ENCODE data around the gene SMTN.

SMTN gene

GRCh38 chr22:31142285-31142684, 61.2 kb downstream of the SMTN start:
- DNase-seq (ENCODE audit: low read depth in 1 of 2, low spot score in 1 of 2): no peak
- Histone ChIP-seq H3K27ac (replicated peaks) (no peak overlapping the region), H3K4me3 (replicated peaks; ENCODE audit: insufficient read depth, low read length) (no peak overlapping the region), H3K27me3 (ENCODE audit: insufficient read depth, poor library complexity, severe bottlenecking) (no peaks in the 10 kb centered on the region)
- no peak for TF ChIP-seq GABPA (IDR thresholded peaks at IDR 0.05; ENCODE audit: low read depth)
- TF ChIP-seq SPI1 (IDR thresholded peaks at IDR 0.05; ENCODE audit: borderline replicate concordance, low read depth): no peak
- no peak for TF ChIP-seq CTCF (IDR thresholded peaks at IDR 0.05; ENCODE audit: insufficient read depth, low read length)
- no peak for TF ChIP-seq POLR2AphosphoS5 (IDR thresholded peaks at IDR 0.05; ENCODE audit: low read depth)
- TF ChIP-seq, protein P1, sequence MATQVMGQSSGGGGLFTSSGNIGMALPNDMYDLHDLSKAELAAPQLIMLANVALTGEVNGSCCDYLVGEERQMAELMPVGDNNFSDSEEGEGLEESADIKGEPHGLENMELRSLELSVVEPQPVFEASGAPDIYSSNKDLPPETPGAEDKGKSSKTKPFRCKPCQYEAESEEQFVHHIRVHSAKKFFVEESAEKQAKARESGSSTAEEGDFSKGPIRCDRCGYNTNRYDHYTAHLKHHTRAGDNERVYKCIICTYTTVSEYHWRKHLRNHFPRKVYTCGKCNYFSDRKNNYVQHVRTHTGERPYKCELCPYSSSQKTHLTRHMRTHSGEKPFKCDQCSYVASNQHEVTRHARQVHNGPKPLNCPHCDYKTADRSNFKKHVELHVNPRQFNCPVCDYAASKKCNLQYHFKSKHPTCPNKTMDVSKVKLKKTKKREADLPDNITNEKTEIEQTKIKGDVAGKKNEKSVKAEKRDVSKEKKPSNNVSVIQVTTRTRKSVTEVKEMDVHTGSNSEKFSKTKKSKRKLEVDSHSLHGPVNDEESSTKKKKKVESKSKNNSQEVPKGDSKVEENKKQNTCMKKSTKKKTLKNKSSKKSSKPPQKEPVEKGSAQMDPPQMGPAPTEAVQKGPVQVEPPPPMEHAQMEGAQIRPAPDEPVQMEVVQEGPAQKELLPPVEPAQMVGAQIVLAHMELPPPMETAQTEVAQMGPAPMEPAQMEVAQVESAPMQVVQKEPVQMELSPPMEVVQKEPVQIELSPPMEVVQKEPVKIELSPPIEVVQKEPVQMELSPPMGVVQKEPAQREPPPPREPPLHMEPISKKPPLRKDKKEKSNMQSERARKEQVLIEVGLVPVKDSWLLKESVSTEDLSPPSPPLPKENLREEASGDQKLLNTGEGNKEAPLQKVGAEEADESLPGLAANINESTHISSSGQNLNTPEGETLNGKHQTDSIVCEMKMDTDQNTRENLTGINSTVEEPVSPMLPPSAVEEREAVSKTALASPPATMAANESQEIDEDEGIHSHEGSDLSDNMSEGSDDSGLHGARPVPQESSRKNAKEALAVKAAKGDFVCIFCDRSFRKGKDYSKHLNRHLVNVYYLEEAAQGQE (IDR thresholded peaks at IDR 0.05; ENCODE audit: insufficient replicate concordance, low read depth): no peak

DNA sequence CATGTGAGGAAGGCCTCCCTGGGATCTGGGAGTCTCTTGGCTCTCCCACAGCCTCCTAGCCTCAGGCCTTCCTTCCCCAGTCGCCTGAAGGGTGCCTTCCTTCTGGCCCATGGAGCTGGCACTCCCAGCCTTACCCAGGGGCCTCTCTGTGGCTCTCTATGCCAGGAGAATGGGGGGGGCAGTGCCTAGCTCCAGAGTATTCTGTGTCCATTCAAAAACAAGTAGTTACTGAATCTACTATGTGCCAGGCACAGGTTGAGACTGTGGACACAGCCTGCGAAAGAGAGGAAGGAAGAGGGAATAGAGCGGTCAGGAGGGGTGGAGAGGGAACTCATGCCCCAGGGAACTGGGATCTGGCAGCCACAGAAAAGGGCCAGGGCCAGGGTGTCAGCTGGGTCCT, 61.9 kb downstream of the SMTN start:
- no peak for DNase-seq (ENCODE audit: low read depth in 1 of 2, low spot score in 1 of 2)
- no peak for TF ChIP-seq SPI1 (IDR thresholded peaks at IDR 0.05; ENCODE audit: borderline replicate concordance, low read depth)
- TF ChIP-seq POLR2AphosphoS5 (IDR thresholded peaks at IDR 0.05; ENCODE audit: low read depth): no peak
- TF ChIP-seq, protein P1 (IDR thresholded peaks at IDR 0.05; ENCODE audit: insufficient replicate concordance, low read depth): no peak
- TF ChIP-seq GABPA (IDR thresholded peaks at IDR 0.05; ENCODE audit: low read depth): no peak
- TF ChIP-seq CTCF (IDR thresholded peaks at IDR 0.05; ENCODE audit: insufficient read depth, low read length): no peak

DNA sequence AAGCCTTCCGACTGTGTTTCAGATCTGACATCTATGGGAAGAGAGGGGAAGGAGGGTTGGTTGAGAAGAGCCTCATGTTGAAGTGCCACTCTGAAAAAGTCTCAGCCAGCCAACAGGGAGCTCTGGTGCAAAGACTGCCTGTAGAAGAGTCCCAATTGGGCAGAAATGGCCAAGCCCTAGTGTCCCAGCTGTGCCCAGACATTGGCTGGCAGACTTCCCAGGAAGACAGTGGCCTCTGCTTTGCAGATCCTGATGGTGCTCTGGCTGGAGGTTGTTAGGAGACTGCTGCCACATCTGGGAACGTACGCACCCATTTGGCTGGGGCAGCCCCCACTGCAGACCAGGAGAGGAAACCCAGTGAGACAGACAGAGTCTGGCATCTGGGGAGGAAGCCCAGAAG, 62.4 kb downstream of the SMTN start:
- TF ChIP-seq GABPA (IDR thresholded peaks at IDR 0.05; ENCODE audit: low read depth): no peak
- TF ChIP-seq, protein P1 (IDR thresholded peaks at IDR 0.05; ENCODE audit: insufficient replicate concordance, low read depth): no peak
- no peak for TF ChIP-seq CTCF (IDR thresholded peaks at IDR 0.05; ENCODE audit: insufficient read depth, low read length)
- TF ChIP-seq SPI1 (IDR thresholded peaks at IDR 0.05; ENCODE audit: borderline replicate concordance, low read depth): no peak
- H3K27ac ChIP-seq (replicated peaks): no peak overlapping the region
- DNase-seq (ENCODE audit: low read depth in 1 of 2, low spot score in 1 of 2): no peak
- no peaks in the 10 kb centered on the region for H3K27me3 ChIP-seq (ENCODE audit: insufficient read depth, poor library complexity, severe bottlenecking)
- H3K4me3 ChIP-seq (replicated peaks; ENCODE audit: insufficient read depth, low read length): no peak overlapping the region

More for the DNA sequence above, 61.9 kb downstream of the SMTN start:
- Histone ChIP-seq H3K27me3 (ENCODE audit: insufficient read depth, poor library complexity, severe bottlenecking) (no peaks in the 10 kb centered on the region), H3K27ac (replicated peaks) (no peak overlapping the region), H3K4me3 (replicated peaks; ENCODE audit: insufficient read depth, low read length) (no peak overlapping the region)

All from HL-60 (cell line).